ENCODE results near the gene DGCR8.

The DGCR8 gene

DNA sequence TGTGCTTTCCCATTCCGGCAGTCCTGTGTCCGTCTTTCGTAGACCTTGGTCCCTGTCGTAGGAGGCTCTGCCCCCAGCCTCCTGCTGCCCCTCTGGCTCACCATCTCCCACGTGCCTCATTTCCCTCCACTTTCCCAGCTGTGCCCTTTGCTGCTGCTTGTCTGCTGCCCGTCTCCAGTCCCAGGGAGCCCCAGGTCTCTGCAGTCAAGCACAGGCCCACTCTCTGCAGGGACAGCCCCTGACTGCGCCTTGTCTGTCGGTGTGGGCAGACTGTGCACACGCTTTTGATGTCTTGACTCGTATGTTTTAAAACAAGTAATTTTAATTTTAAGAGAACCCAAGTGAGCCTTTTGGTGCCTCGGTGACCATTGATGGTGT lies 12.4 kb downstream of the DGCR8 start:
- FAIRE-seq = no peak

GRCh38 chr22:20093418-20094196 lies 13.6 kb downstream of the DGCR8 start:
- no peak for FAIRE-seq

DNA sequence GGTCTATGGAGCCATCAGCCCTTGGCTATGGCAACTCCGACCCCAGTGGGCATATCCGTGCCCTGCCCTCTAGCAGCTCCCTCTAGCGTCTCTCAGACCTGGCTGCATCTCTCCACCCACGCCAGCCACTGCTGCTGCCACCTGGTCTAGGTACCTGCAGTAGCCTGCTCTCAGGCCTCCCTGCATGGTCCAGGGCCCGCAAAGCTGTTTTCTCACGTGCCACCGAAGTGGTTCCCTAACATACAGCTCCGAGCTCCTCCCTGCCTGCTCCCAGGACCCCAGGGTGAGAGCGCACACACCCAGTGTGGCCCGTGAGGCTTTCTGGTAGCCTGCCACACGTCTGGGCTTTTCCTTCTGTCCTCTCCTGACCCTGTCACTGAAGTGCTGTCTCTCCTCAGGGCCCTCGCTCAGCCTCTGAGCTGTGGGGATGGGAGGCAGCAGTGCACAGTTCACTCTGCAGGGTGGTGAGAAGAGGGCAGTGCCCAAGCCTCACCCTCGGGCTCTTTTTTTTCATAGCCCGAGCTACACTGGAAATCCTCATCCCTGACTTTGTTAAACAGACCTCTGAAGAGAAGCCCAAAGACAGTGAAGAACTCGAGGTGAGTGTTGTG lies 14.3 kb downstream of the DGCR8 start:
- FAIRE-seq = no peak

DNA sequence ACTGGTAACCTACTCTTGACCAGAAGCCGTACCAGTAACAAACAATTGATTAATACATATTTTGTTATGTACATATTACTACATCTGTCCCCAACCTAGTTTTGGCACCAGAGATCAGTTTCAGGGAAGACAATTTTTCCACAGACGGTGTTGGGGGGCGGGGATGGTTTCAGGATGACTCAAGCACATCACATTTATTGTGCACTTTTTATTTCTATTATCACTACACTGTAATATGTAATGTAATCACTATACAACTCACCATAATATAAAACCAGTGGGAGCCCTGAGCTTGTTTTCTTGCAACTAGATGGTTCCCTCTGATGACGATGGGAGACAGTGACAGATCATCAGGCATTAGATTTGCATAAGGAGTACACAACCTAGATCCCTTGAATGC lies 15.5 kb downstream of the DGCR8 start:
- no peak for FAIRE-seq

GRCh38 chr22:20096574-20097420 lies 16.8 kb downstream of the DGCR8 start:
- no peak for FAIRE-seq

DNA sequence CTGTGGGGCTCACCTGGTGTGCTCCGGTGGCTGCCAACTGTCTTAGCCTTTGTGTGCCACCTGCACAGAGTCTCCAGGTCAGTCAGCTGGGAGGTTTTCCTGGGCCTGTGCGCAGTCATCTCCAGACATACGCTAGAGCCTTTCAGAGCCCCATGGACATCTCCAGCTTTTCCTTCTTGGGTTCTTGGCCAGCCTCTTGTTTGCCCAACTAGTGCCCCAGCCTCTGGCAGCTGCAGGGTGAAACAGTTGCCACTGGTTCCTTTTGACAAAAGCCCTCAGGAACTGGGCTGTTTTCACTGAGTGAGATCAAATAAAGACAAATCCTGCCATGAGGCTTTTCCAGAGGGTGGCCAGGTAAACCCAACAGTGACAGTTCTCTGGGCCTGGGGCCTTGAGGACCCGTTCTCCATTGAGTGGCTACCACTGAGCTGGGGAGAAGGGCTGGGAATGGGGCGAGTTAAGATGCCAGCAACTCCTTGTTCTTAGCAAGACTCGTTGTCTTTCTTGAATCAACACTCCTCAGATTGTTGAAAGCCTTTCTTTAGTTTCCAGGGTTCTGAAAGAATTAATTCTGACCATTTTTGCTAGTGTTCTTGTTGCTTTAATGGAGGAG lies 19.2 kb downstream of the DGCR8 start:
- FAIRE-seq = no peak

DNA sequence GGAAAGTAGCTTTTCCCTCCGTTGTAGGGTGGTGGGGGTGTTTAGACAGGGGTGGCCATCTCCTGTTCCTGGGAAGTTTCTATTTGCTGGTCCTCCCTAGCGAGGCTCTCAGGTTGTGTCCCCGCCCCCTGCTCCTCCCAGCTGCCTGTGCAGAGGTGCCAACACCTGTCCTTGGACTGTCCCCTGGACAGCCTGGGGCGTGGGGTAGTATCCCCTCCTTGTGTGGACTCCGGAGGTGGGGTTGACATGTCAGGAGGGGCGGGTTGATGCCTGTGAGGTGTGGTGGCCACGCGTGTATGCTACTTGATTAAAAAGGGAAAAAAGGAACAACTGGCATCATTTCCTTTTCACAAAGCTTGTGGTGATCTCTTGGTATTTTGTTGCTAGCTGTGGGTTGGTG lies 21.6 kb downstream of the DGCR8 start:
- no peak for FAIRE-seq

- no peak for FAIRE-seq
These were observed 22.3 kb downstream of the DGCR8 start for GRCh38 chr22:20102203-20102780.

DNA sequence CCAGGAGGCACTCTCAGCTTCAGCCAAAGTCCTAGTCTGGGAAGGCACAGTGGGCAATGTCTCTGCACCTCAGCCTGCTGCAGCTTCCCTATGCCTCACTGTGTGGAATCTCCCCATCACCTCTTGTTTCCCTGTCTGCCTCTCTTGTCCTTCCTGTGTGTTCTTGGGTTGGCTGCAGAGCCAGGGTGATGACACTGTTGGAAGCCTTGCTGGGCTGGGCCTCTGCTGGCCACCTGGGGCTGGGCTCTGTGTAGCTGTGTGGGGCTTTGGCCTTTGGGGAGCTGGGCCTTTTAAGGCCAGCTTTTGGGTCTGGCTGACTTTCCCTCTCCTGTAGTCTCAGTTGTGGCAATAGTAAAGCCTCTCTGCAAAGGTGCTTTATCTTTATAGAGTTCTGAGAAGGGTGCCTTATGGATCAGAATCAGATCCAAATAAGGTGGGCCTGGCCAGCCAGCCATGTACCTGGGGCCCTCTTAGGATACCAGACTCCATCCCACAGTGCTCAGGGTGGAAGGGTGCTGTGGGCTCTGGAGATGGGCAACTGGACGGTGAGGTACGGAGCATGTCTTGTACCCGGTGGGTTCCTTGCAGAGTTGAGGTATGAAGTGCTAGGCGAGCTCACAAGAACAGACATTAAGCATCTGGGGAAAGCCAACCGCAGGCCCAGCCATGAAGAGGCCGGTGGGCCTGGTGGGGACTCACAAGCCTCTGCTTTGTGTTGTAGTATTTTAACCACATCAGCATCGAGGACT lies 25.6 kb downstream of the DGCR8 start:
- no peak for FAIRE-seq

DNA sequence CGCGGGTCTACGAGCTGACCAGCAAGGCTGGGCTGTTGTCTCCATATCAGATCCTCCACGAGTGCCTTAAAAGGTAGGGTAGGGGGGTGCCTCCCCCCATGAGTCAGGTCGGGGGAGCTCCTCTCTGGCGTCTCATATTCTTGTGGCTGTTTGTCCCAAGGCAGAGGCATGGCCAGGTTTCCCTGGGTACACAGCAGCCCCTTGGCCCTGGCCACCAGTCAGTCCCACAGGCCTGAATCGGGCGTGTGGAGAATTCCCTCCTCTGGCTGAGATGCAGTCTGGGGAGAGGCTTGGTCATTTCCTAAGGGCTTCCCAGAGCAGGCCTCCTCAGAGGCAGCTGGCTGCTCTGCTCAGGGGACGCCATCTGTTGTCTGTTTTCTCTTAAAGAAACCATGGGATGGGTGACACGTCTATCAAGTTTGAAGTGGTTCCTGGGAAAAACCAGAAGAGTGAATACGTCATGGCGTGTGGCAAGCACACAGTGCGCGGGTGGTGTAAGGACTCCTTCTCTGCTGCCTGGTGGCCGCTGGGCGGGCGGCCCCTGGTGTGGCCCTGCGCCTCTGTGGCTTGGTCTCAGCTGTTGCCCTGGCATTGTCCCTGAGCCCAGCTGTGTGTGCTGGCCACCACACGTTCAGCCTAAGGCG lies 26.3 kb downstream of the DGCR8 start:
- FAIRE-seq = no peak

- no peak for FAIRE-seq
These were observed 26.8 kb downstream of the DGCR8 start for GRCh38 chr22:20106849-20107237.

GRCh38 chr22:20107471-20107901 lies 27.4 kb downstream of the DGCR8 start:
- FAIRE-seq = no peak

DNA sequence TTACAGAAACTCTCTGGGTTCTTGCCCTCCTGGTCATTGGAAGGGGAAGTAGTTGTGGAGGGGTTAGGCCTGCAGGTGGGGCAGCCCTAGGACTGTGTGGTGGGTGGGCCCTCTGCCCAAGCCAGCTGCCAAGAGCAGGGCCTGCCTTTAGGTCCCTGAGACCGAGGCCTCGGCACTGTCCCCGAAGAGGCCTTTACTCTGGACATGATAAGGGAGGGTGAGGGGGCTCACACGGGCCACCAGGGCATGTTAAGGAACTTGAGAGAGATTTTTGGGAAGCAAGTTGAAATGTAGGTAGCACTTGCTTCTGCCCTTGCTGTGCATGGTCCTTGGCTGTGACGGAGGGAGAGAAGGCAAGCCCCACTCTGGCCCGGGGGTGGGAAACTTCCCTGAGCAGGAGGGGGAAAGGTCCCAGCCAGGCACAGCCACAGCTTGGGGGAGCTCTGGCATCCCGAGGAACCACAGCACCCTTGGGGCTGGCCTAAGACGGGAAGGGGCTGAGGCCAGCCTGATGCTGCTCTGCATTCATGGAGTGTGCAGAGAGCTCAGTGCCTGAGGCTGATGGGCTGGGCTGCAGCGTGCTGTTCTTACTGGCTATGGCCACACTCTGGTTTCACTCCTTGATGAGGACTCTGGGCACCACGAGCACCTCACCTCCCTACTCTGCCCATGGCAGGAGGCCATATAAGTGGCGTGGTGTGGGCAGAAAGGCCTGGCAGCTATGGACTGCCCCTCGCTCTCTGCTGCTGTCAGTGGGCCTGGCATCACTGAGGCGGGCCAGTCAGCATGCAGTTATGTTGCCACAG lies 28.1 kb downstream of the DGCR8 start:
- no peak for FAIRE-seq

DNA sequence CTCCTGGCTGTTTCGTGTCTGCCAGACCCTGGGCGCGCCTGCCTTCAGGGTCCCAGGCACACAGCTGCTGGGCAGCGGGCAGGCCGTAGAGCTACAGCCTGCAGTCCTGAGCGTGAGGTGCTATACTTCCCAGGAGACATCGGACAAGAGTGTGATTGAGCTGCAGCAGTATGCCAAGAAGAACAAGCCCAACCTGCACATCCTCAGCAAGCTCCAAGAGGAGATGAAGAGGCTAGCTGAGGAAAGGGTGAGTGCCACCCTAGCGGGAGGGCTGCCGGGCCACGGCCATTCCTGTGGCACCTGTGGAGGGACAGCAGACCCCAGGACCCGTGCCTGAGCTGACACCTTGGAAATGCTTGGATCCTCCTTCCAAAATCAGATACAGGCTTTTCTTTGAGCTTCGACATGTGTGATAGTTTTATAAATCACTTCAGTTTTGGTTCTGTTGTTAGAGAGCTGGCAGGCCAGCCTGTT lies 28.8 kb downstream of the DGCR8 start:
- no peak for FAIRE-seq

DNA sequence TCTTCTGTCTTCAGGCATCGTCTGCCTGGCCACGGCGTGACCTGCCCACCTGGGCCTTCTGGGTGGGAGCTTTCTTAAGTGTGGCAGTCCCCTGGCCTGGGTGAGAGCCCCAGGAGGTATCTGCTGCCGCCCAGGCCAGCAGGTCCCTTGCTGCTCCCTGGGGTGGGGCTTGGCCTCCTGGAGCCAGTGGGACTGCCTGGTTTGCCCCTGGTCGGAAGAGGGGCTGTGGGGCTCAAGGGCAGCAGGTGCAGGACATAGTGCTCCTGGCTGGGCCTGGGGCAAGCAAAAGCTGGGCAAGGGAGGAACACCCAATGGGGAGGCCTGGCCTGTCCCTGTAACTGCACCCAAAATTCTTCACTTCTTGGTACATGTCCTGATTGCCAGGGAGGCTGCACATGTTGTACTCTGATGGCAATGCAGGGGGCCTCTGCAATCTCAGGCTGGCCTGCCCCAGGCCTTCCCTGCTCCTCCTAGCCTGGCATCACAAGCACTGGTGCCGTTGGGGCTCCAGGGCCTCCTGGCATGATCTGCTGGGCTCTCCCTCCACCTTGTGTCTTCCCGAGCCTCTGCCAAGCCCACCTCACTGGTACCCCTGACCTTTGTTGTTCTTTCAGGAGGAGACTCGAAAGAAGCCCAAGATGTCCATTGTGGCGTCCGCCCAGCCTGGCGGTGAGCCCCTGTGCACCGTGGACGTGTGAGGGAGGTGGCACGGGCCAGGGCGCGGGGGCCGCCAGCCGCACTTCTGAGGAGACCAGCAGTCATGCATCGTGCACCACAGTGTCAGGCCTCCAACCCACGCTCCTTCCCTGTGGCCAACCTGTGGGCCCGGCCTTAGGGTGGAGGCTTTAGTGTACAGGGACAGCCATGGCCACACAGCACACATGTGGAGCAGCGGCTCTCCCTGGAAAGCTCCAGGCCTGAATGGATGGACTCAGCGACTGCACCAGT lies 29.6 kb downstream of the DGCR8 start:
- FAIRE-seq = no peak

GRCh38 chr22:20110359-20110985 lies 30.4 kb downstream of the DGCR8 start:
- FAIRE-seq = no peak

- peak; percentile 74 for FAIRE-seq
These were observed 31.1 kb downstream of the DGCR8 start for GRCh38 chr22:20111045-20111688.

Measured in G401.6 (cell line).